Measurements from ENCODE around the gene GNAS. TPM values are rescaled to one million over a fixed set of nuclear protein-coding genes. Genes with fewer than 3 reads are reported as not detected.

The GNAS gene
- total RNA-seq, 4 donors from 2014 or later: 606 to 837 (median 753) TPM

GRCh38 chr20:58953050-58953449 is 100.5 kb downstream of the GNAS start:
- no peak for TF ChIP-seq CTCF (IDR thresholded peaks at IDR 0.05)
- ATAC-seq (ENCODE audit: low FRiP score) (no peak), DNase-seq (ENCODE audit: low spot score) (no peak)

- TF ChIP-seq CTCF (IDR thresholded peaks at IDR 0.05): no peak
- DNase-seq (ENCODE audit: low spot score): no peak
- no peak for ATAC-seq (ENCODE audit: low FRiP score)
Observed at GRCh38 chr20:58956078-58956477, 103.6 kb downstream of the GNAS start.

GRCh38 chr20:58959652-58960051 is 107.1 kb downstream of the GNAS start:
- no peak for ATAC-seq (ENCODE audit: low FRiP score)
- DNase-seq (ENCODE audit: low spot score): no peak
- no peak for TF ChIP-seq CTCF (IDR thresholded peaks at IDR 0.05)

Small RNA genes within 50 kb of the gene (small RNA-seq; reads per million reads assigned to genes)
- gene MIR298 (not detected), gene RF02127 (not detected), gene RF02128 (not detected), gene RF02130 (not detected), gene RF02131 (not detected)

Other genes with a start within 250 kb of the GNAS start
- gene STX16, start 201.4 kb upstream of the GNAS start, total RNA-seq: 10 to 100 TPM; 38.5 to 87.2 (median 49.1) TPM
- gene NPEPL1, start 159.9 kb upstream of the GNAS start, total RNA-seq: 10 to 100 TPM; 24.9 to 49.8 (median 27.9) TPM
- under 1 TPM in 1 of 4 donors, not detected in 3; 0.28 TPM for gene GNAS-AS1, start 1.8 kb upstream of the GNAS start, total RNA-seq
- gene NELFCD, start 128.5 kb downstream of the GNAS start, total RNA-seq: 10 to 100 TPM; 44.7 to 63.5 (median 53.4) TPM
- 100 to 1,000 TPM; 165 to 410 (median 217) TPM for gene CTSZ, start 154.5 kb downstream of the GNAS start, total RNA-seq
- under 1 TPM; 0.19 to 0.56 (median 0.36) TPM for gene TUBB1, start 166.7 kb downstream of the GNAS start, total RNA-seq
- 10 to 100 TPM; 33.4 to 46.4 (median 37.5) TPM for gene ATP5F1E, start 179.6 kb downstream of the GNAS start, total RNA-seq
- gene PRELID3B, start 190.1 kb downstream of the GNAS start, total RNA-seq: 10 to 100 TPM; 33.1 to 71.1 (median 51.2) TPM